Gastroesophageal sphincter (tissue), 4 donors: ENCODE measurements around the gene CELF2. TPM values are rescaled to one million over a fixed set of nuclear protein-coding genes. Genes with fewer than 3 reads are reported as not detected.

ENCODE experiments used
- ATAC-seq: fragments of 150-250 bp; one replicate; pipeline ENCODE4 v1.9.1; 2016; ENCODE audit warnings: mild to moderate bottlenecking, moderate library complexity
- H3K27ac ChIP-seq, 4 donors: fragments of 200-600 bp; sonication (generic) in 3 of 4; 1 replicate in 3 of 4; 2 replicates in 1 of 4; pipeline ENCODE4 v1.5.1; 2016 to 2019
- H3K27me3 ChIP-seq: fragments of 200-600 bp; sonication (generic); one replicate; pipeline ENCODE4 v1.5.1; 2019
- H3K36me3 ChIP-seq, 2 donors: fragments of 200-600 bp; sonication (generic); one replicate each; pipeline ENCODE4 v1.5.1; 2019; ENCODE audit warnings: control low read depth in 1 of 2
- H3K4me1 ChIP-seq, 3 donors: fragments of 200-600 bp; sonication (generic); 1 replicate in 2 of 3; 2 replicates in 1 of 3; pipeline ENCODE4 v1.5.1; 2016 to 2019; ENCODE audit warnings: control low read depth in 2 of 3
- H3K4me3 ChIP-seq, 2 donors: fragments of 200-600 bp; sonication (generic); one replicate each; pipeline ENCODE4 v1.5.1; 2019; ENCODE audit warnings: mild to moderate bottlenecking in 1 of 2, moderate library complexity in 1 of 2
- H3K9me3 ChIP-seq, 3 donors: fragments of 200-600 bp; sonication (generic); one replicate each; pipeline ENCODE4 v1.5.1; 2017 to 2019; ENCODE audit warnings: control low read depth in 2 of 3
- EP300 ChIP-seq: sonication (generic); formaldehyde crosslinking; IDR thresholded peaks from one replicate; pipeline ENCODE4 v1.6.1; 2017; ENCODE audit warnings: antibody characterized with exemption, mild to moderate bottlenecking
- POLR2A ChIP-seq, 2 donors: fragments of 450-650 bp; IDR thresholded peaks; one replicate each; pipeline ENCODE4 v1.6.1; 2017; ENCODE audit warnings: antibody characterized with exemption in 2 of 2, mild to moderate bottlenecking in 2 of 2, moderate library complexity in 1 of 2
- POLR2AphosphoS5 ChIP-seq: sonication (generic); formaldehyde crosslinking; IDR thresholded peaks from one replicate; pipeline ENCODE4 v1.6.1; 2017; ENCODE audit warnings: antibody characterized with exemption
- WGBS, 2 donors: methylation state at CpG; one replicate each; pipeline ENCODE4 v1.1.5; 2018; ENCODE audit warnings: low coverage in 1 of 2; 5-methylcytosine and 5-hydroxymethylcytosine counted together
- total RNA-seq, 4 donors: library from RNA; depleted of rRNA; stranded (reverse); fragments of >200 nt; gene quantifications; one replicate each; pipeline ENCODE4 v1.1.0, GENCODE V29; 2016
- TF ChIP-seq, protein P1 (sequence below), 4 experiments: fragments of 200-600 bp in 2 of 4; fragments of 450-650 bp in 2 of 4; sonication (generic) in 1 of 4; IDR thresholded peaks; one replicate each; pipeline ENCODE4 v1.5.1; 2017 to 2019; ENCODE audit warnings: antibody characterized with exemption in 4 of 4, mild to moderate bottlenecking in 2 of 4, moderate library complexity in 2 of 4

The CELF2 gene
- total RNA-seq, 4 donors from 2014 or later, result 82.4 to 122 (median 110) TPM

DNA sequence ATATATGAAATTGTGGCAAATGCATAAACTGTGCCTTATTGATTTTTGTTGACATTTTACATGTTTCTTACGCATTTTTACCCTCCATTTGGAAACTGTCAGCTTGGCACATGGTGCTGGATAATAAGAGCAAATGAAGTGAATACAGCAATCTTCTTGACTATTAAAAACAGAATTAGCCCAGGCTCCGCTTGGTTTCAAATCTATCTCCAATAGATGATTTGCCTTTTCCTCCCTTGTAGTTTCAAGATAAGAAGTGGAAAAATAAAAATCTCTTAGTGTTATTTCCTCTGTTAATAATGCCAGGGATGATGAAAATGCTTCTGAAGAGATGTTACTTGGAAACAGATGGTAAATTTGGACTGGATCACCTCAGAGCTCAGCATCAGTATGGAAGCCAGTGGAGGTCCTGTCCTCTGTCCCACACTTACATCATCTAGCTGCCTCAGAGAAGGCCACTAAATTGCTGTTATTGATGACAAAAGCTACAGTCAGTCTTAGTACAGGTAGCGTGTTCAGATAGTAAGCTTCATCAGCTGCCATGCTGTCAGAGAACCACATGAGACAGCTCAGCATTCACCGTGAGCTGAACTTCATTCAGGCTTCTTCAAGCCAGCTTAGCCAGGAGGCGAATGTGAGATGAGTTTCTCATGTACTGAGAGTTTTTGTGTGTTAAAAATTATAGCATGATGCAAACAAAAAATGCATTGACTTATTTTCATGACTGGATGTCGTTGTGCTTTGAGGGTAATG lies 246.8 kb downstream of the CELF2 start:
- H3K27ac ChIP-seq, result no peak overlapping the region
- TF ChIP-seq, protein P1, sequence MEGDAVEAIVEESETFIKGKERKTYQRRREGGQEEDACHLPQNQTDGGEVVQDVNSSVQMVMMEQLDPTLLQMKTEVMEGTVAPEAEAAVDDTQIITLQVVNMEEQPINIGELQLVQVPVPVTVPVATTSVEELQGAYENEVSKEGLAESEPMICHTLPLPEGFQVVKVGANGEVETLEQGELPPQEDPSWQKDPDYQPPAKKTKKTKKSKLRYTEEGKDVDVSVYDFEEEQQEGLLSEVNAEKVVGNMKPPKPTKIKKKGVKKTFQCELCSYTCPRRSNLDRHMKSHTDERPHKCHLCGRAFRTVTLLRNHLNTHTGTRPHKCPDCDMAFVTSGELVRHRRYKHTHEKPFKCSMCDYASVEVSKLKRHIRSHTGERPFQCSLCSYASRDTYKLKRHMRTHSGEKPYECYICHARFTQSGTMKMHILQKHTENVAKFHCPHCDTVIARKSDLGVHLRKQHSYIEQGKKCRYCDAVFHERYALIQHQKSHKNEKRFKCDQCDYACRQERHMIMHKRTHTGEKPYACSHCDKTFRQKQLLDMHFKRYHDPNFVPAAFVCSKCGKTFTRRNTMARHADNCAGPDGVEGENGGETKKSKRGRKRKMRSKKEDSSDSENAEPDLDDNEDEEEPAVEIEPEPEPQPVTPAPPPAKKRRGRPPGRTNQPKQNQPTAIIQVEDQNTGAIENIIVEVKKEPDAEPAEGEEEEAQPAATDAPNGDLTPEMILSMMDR (IDR thresholded peaks at IDR 0.05), result no peak
- TF ChIP-seq EP300, result no peak
- no peak for TF ChIP-seq POLR2AphosphoS5
- no peak for TF ChIP-seq POLR2A (IDR thresholded peaks at IDR 0.05)
- H3K9me3 ChIP-seq, result no peaks in the 10 kb centered on the region
- 75 to 76% methylated on average over 5 to 6 of the region's 6 CpGs for WGBS, 2 donors
- H3K36me3 ChIP-seq, result peaks cover 0 to 34% of the 10 kb centered on the region in 2 donors
- no peaks in the 10 kb centered on the region for H3K27me3 ChIP-seq
- H3K4me3 ChIP-seq, result no peak overlapping the region
- ATAC-seq, result no peak
- H3K4me1 ChIP-seq, result peaks cover 6 to 78% (median 12%) of the 10 kb centered on the region in 3 donors

DNA sequence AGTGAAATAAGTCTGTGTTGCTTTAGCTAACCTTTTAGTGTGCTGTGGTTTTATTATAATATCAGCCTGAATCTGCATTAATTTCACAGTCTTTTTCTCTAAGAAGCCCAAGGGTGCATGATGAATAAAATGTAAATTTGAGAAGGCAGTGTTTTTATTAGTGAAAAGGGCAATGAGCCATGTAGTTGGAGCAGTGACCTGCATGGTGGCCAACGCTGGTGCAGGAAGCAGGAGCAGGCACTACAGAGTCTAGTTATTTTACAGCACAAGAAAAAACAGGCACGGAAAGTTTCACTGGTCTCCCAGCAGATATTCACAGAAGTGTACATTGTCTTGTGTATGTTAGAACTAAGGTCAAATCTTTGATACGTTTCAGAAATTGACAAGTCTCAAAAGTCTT lies 247.8 kb downstream of the CELF2 start:
- no peak for ATAC-seq
- H3K9me3 ChIP-seq, result no peaks in the 10 kb centered on the region
- no peak overlapping the region for H3K4me3 ChIP-seq
- no peak for TF ChIP-seq POLR2AphosphoS5
- TF ChIP-seq POLR2A (IDR thresholded peaks at IDR 0.05), result no peak
- TF ChIP-seq, protein P1 (IDR thresholded peaks at IDR 0.05), result no peak
- TF ChIP-seq EP300, result no peak
- no peak overlapping the region for H3K27ac ChIP-seq
- WGBS, 2 donors, result 48 to 55% methylated on average over 3 of the region's 3 CpGs
- peaks cover 0 to 24% of the 10 kb centered on the region in 2 donors for H3K36me3 ChIP-seq
- H3K27me3 ChIP-seq, result no peaks in the 10 kb centered on the region
- peaks cover 8 to 78% (median 12%) of the 10 kb centered on the region in 3 donors for H3K4me1 ChIP-seq

DNA sequence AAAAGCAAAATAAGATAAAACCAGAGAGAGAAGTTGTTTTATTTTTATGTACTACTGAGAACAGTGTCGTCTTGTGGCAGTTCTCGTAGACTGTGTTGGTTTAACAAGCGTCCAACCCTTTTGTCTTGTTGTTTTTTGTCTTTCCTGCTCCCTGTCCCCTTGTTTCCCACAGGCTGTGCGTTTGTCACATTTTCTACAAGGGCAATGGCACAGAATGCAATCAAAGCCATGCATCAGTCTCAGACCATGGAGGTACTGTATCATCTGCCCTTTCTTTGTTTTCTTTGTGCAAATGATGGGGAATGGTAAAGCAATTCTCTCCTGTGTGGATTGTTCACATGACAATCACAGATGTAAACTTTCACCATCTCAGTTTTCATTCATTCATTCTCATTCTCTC lies 248.8 kb downstream of the CELF2 start:
- TF ChIP-seq, protein P1 (IDR thresholded peaks at IDR 0.05), result no peak
- TF ChIP-seq POLR2AphosphoS5 (no peak), POLR2A (IDR thresholded peaks at IDR 0.05) (no peak), EP300 (no peak)
- no peak for ATAC-seq
- no peaks in the 10 kb centered on the region for H3K9me3 ChIP-seq
- H3K27me3 ChIP-seq, result no peaks in the 10 kb centered on the region
- H3K4me1 ChIP-seq, result peaks cover 8 to 77% (median 11%) of the 10 kb centered on the region in 3 donors
- H3K36me3 ChIP-seq, result peaks cover 0 to 24% of the 10 kb centered on the region in 2 donors
- H3K4me3 ChIP-seq, result no peak overlapping the region
- WGBS, 2 donors, result 63 to 83% methylated on average over 4 of the region's 4 CpGs
- H3K27ac ChIP-seq, result no peak overlapping the region

DNA sequence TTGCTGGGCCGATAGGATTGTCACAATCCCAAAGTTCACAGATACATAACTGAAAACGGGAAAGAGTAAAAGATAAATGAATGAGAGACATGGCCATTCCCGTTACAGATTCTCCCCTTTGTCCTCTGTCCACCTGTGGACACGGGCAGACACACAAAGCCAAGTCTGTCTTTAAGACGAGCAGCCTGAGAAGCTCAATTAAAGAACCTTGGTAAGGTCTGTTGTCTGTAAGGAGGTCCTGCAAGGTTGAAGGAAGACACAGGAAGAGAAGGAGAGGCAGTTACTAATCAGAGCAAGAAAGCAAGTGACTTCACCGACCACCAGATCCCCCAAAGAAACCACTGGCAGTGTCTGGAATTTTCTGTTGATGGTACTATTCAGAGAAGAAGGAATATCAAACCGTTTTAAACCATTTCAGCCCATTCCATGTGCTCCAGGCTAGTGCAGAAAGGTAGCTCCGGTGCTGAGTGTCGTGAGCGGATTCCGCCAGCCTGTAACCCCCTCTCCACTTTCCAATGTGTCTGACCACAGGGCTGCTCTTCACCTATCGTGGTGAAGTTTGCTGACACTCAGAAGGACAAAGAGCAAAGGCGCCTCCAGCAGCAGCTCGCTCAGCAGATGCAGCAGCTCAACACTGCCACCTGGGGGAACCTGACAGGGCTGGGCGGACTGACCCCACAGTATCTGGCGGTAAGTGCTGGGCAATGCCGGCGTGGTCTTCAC lies 252.6 kb downstream of the CELF2 start:
- peaks cover 0 to 53% of the 10 kb centered on the region in 2 donors for H3K36me3 ChIP-seq
- H3K4me1 ChIP-seq, result peaks cover 0 to 40% (median 2%) of the 10 kb centered on the region in 3 donors
- WGBS, 2 donors, result 54 to 67% methylated on average over 8 to 13 of the region's 18 CpGs
- H3K9me3 ChIP-seq, result no peaks in the 10 kb centered on the region
- ATAC-seq, result peak; percentile 83
- H3K27me3 ChIP-seq, result no peaks in the 10 kb centered on the region
- H3K4me3 ChIP-seq, result no peak overlapping the region
- peak overlapping the region in 2 of 4 donors; percentile 2 to 38 for H3K27ac ChIP-seq
- TF ChIP-seq, protein P1 (IDR thresholded peaks at IDR 0.05), result peak; percentile 85 to 96 (median 86)
- no peak for TF ChIP-seq EP300

DNA sequence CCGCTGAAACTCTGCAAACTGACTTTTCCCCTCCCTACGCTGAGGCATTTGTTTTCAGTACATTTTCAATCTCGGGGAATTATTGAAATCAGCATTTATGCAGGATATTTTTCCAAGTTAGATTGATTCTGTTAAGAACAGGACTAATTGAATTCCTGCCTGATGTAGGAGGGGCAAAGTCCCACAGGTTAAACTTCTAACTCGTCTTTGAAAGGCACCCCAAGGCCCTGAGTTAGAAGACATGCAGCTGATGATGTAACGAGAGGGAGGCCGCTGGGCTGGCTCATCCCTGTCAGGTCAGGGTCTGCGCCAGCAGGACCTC lies 253.1 kb downstream of the CELF2 start:
- H3K27me3 ChIP-seq, result no peaks in the 10 kb centered on the region
- no peaks in the 10 kb centered on the region for H3K9me3 ChIP-seq
- no peak for TF ChIP-seq EP300
- TF ChIP-seq POLR2A (IDR thresholded peaks at IDR 0.05), result no peak
- peaks cover 0 to 58% of the 10 kb centered on the region in 2 donors for H3K36me3 ChIP-seq
- peak overlapping the region in 1 of 4 donors; percentile 2 for H3K27ac ChIP-seq
- WGBS, 2 donors, result 40 to 57% methylated on average over 7 of the region's 7 CpGs
- no peak overlapping the region for H3K4me3 ChIP-seq
- H3K4me1 ChIP-seq, result peaks cover 0 to 35% (median 2%) of the 10 kb centered on the region in 3 donors
- peak; percentile 21 for ATAC-seq
